GM23248 (cell line): ENCODE results near the gene SNX5. TPM values are rescaled to one million over a fixed set of nuclear protein-coding genes. Genes with fewer than 3 reads are reported as not detected.

Experiments used
- DNase-seq: peaks from one replicate; pipeline ENCODE4 v3.0.0-alpha.2; 2015
- H2AFZ ChIP-seq: fragments of 200-600 bp; sonication (generic); 2 replicates; pipeline ENCODE4 v1.6.1; 2016; ENCODE audit warnings: antibody characterized with exemption
- H3F3A ChIP-seq: fragments of 200-600 bp; sonication (generic); 2 replicates; pipeline ENCODE4 v1.6.1; 2016; ENCODE audit warnings: mild to moderate bottlenecking, antibody characterized with exemption, mixed run types; ENCODE audit not compliant: insufficient read depth
- H3K27ac ChIP-seq: fragments of 200-600 bp; sonication (generic); 2 replicates; pipeline ENCODE4 v1.5.1; 2016; ENCODE audit warnings: mild to moderate bottlenecking
- H3K27me3 ChIP-seq: fragments of 200-600 bp; sonication (generic); replicated peaks from 2 replicates; pipeline ENCODE4 v1.6.1; 2016; ENCODE audit warnings: mild to moderate bottlenecking; ENCODE audit not compliant: insufficient read depth
- H3K36me3 ChIP-seq: fragments of 200-600 bp; sonication (generic); 2 replicates; pipeline ENCODE4 v1.6.1; 2016; ENCODE audit warnings: low read depth, mild to moderate bottlenecking
- H3K4me1 ChIP-seq: fragments of 200-600 bp; sonication (generic); 2 replicates; pipeline ENCODE4 v1.6.1; 2016; ENCODE audit warnings: mild to moderate bottlenecking; ENCODE audit not compliant: insufficient read depth
- H3K4me2 ChIP-seq: fragments of 200-600 bp; sonication (generic); one replicate; pipeline ENCODE4 v1.6.1; 2016; ENCODE audit warnings: mild to moderate bottlenecking; ENCODE audit not compliant: unreplicated experiment
- H3K4me3 ChIP-seq: fragments of 200-600 bp; sonication (generic); 2 replicates; pipeline ENCODE4 v1.5.1; 2016; ENCODE audit warnings: mild to moderate bottlenecking
- H3K79me2 ChIP-seq: fragments of 200-600 bp; sonication (generic); 2 replicates; pipeline ENCODE4 v1.6.1; 2016; ENCODE audit warnings: mild to moderate bottlenecking; ENCODE audit not compliant: insufficient read depth
- H3K9ac ChIP-seq: fragments of 200-600 bp; sonication (generic); 2 replicates; pipeline ENCODE4 v1.6.1; 2016; ENCODE audit warnings: mild to moderate bottlenecking
- H3K9me2 ChIP-seq: fragments of 200-600 bp; sonication (generic); 2 replicates; pipeline ENCODE4 v1.6.1; 2016; ENCODE audit warnings: mixed run types, mild to moderate bottlenecking, moderate library complexity; ENCODE audit not compliant: insufficient read depth
- H3K9me3 ChIP-seq: fragments of 200-600 bp; sonication (generic); one replicate; pipeline ENCODE4 v1.6.1; 2017; ENCODE audit warnings: low read depth
- H4K20me1 ChIP-seq: fragments of 200-600 bp; sonication (generic); 2 replicates; pipeline ENCODE4 v1.6.0; 2016; ENCODE audit not compliant: insufficient read depth
- EZH2 ChIP-seq: fragments of 200-600 bp; sonication (generic); IDR thresholded peaks from 2 replicates; pipeline ENCODE4 v1.6.1; 2018; ENCODE audit warnings: antibody characterized with exemption, mild to moderate bottlenecking; ENCODE audit not compliant: insufficient read depth, poor library complexity, severe bottlenecking
- EZH2phosphoT487 ChIP-seq: fragments of 200-600 bp; sonication (generic); IDR thresholded peaks from 2 replicates; pipeline ENCODE4 v1.6.1; 2018; ENCODE audit warnings: antibody characterized with exemption, moderate library complexity, mild to moderate bottlenecking, low read depth; ENCODE audit not compliant: insufficient read depth
- WGBS, 2 experiments: methylation state at CpG; one replicate each; pipeline ENCODE4 v1.1.6; 2015 to 2017; ENCODE audit warnings: low lambda C conversion rate in 2 of 2, low coverage in 1 of 2; ENCODE audit errors: missing lambda C conversion rate in 2 of 2; 5-methylcytosine and 5-hydroxymethylcytosine counted together
- in situ Hi-C: fragments of 300-500 bp; cut with MboI; formaldehyde crosslinking; loops from 2 replicates; pipeline ENCODE4 v1.15.0; 2020
- polyA plus RNA-seq: library from polyadenylated mRNA; unstranded; fragments of >200 nt; fragmentation: Nextera tagmentation; extraction: Ambion mirVana; gene quantifications from 2 replicates; pipeline ENCODE4 v1.2.1, GENCODE V29; 2016
- total RNA-seq: library from RNA; depleted of rRNA; stranded (reverse); fragments of >200 nt; shearing (Covaris generic); gene quantifications from 2 replicates; pipeline ENCODE4 v1.2.3, GENCODE V29; 2014

SNX5 gene
- total and polyA plus RNA-seq, 2 experiments from 2014 or later: 65.2 to 70.7 TPM

DNA sequence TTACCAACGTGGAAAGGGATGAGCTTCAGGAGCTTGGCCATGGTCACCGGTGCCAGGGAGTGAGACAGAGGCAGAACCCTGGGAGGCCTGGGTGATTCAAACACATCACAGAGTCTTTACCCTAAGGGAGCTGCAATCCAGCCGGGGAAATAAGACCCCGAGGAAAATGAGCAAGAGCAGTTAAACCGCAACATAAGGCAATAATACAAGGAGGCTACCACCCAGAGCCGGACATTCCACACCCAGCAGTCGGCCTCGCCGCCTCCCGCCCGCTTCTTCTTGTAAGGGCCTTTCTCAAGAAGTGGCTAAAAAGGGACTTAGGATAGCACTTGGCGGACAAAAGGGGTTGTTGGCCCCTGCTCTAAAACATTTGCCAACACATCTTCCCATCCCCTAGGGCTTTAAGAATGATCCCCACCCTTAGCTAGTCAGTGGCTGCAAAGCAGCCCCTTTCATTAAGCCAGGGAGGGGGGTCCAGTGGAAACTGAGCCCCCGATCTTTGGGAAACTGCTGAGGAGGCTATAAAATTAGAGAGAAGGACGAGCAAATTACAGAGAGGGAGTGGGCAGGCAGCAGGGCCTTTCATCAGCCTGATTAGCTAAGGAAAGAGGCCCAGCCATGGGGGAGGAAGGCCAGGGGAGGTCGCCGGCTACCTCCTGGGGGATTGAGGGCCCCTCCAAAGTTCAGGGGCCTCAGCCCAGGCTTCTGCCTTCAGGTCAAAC, 34.3 kb downstream of the SNX5 start:
- Histone ChIP-seq H3K4me3 (no peak overlapping the region), H3K4me2 (no peak overlapping the region), H3K4me1 (peaks cover 20% of the 10 kb centered on the region), H2AFZ (no peak overlapping the region), H3K36me3 (no peaks in the 10 kb centered on the region), H3K9me3 (no peaks in the 10 kb centered on the region), H3F3A (peaks cover 26% of the 10 kb centered on the region), H3K27me3 (no peaks in the 10 kb centered on the region), H3K27ac (no peak overlapping the region), H3K9me2 (no peaks in the 10 kb centered on the region), H3K9ac (no peak overlapping the region), H4K20me1 (no peaks in the 10 kb centered on the region), H3K79me2 (no peaks in the 10 kb centered on the region)
- no peak for DNase-seq
- in situ Hi-C loops: no loop called here
- TF ChIP-seq EZH2phosphoT487: no peak
- no peak for TF ChIP-seq EZH2
- WGBS, 2 experiments: 78 to 79% methylated on average over 16 of the region's 16 CpGs

DNA sequence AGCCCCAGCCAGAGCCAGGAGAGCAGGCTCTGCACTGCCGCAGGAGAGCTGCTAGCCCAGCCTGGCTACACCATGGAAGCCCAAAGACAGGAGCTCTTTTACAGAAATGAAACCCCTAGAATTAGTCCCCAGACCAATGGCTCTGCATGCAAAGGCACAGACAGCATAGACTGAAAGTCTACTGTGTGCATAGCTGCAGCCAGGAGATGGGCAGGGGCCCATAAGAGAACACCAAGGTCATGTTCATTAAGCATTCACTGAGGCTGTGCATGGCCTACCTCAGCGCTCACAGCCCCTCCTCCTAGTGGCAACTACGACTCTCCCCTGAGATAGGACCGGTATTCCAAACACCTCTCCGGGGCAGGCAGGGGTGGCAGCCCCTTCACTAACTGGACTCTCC, 34.9 kb downstream of the SNX5 start:
- no peak overlapping the region for H3K9ac ChIP-seq
- WGBS, 2 experiments: 99 to 100% methylated on average over 5 of the region's 5 CpGs
- H3F3A ChIP-seq: peaks cover 26% of the 10 kb centered on the region
- H3K9me2 ChIP-seq: no peaks in the 10 kb centered on the region
- no peaks in the 10 kb centered on the region for H3K79me2 ChIP-seq
- no peaks in the 10 kb centered on the region for H3K9me3 ChIP-seq
- in situ Hi-C loops: no loop called here
- H2AFZ ChIP-seq: no peak overlapping the region
- peaks cover 20% of the 10 kb centered on the region for H3K4me1 ChIP-seq
- H3K36me3 ChIP-seq: no peaks in the 10 kb centered on the region
- no peak overlapping the region for H3K4me3 ChIP-seq
- H3K27me3 ChIP-seq: no peaks in the 10 kb centered on the region
- no peak overlapping the region for H3K27ac ChIP-seq
- no peak overlapping the region for H3K4me2 ChIP-seq
- no peak for DNase-seq
- TF ChIP-seq EZH2 (no peak), EZH2phosphoT487 (no peak)
- no peaks in the 10 kb centered on the region for H4K20me1 ChIP-seq

DNA sequence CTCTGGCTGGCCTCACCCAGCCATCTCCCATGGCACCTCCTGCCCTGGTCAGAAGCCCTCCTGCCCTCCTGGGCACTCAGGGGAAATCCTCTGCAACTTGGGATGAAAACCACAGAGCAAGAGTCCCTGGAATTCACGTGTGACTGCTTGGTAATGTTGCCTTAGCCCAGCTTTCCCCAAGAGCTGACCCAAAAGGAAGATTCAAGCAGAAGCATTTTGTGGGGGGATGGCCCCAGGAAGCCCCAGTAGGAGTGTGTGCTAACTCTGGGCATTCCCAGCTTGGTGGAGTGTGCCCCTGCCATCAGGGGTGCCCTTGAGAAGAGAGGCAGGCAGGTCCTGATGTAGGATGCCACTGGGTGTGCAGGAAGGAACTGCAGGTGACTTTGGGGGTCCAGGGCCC, 35.5 kb downstream of the SNX5 start:
- TF ChIP-seq EZH2phosphoT487 (no peak), EZH2 (no peak)
- peaks cover 20% of the 10 kb centered on the region for H3K4me1 ChIP-seq

DNA sequence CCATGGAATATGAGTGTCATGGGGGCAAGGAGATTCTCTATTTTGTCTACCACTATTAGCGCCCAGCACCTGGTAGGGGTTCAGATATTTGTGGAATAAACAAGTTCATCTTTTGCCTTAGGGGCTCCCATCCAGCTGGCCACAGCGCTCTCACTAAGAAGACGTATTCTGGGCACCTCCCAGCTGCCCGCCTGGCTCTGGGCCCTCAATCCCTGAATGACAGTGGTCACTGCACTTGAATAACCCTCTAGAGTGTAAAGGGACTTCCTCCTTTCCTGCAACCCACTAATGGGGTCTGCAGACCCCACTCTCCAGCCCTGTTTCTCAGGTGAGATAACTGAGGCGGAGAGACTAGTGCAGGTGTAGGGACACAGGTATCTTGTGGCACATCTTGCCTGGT, 36.2 kb downstream of the SNX5 start:
- Histone ChIP-seq H3K79me2 (no peaks in the 10 kb centered on the region), H3F3A (peaks cover 17% of the 10 kb centered on the region), H3K27me3 (no peaks in the 10 kb centered on the region), H3K9me3 (no peaks in the 10 kb centered on the region), H3K4me2 (no peak overlapping the region), H3K4me1 (peaks cover 15% of the 10 kb centered on the region), H3K36me3 (no peaks in the 10 kb centered on the region), H3K9ac (no peak overlapping the region), H3K4me3 (no peak overlapping the region), H3K27ac (no peak overlapping the region), H4K20me1 (no peaks in the 10 kb centered on the region), H3K9me2 (no peaks in the 10 kb centered on the region), H2AFZ (no peak overlapping the region)
- in situ Hi-C loops: no loop called here
- TF ChIP-seq EZH2phosphoT487 (no peak), EZH2 (no peak)
- DNase-seq: no peak
- WGBS, 2 experiments: 90% methylated on average over 5 of the region's 5 CpGs

More for the DNA sequence above, 35.5 kb downstream of the SNX5 start:
- H3K9me3 ChIP-seq: no peaks in the 10 kb centered on the region
- H3K9ac ChIP-seq: no peak overlapping the region
- H3K27ac ChIP-seq: no peak overlapping the region
- 85 to 89% methylated on average over 1 of the region's 1 CpG for WGBS, 2 experiments
- no peaks in the 10 kb centered on the region for H3K36me3 ChIP-seq
- no peaks in the 10 kb centered on the region for H3K27me3 ChIP-seq
- H3F3A ChIP-seq: peaks cover 25% of the 10 kb centered on the region
- in situ Hi-C loops: no loop called here
- DNase-seq: no peak
- no peak overlapping the region for H3K4me3 ChIP-seq
- no peak overlapping the region for H2AFZ ChIP-seq
- H3K9me2 ChIP-seq: no peaks in the 10 kb centered on the region
- no peaks in the 10 kb centered on the region for H4K20me1 ChIP-seq
- H3K79me2 ChIP-seq: no peaks in the 10 kb centered on the region
- H3K4me2 ChIP-seq: no peak overlapping the region
